Tibial nerve (tissue), 4 donors: ENCODE results near the gene EEPD1. TPM values are rescaled to one million over a fixed set of nuclear protein-coding genes. Genes with fewer than 3 reads are reported as not detected.
A peak's percentile ranks its signal among the peaks of the same experiment; 100 is the strongest.

Experiments used
- DNase-seq, 2 donors: peaks; one replicate each; pipeline ENCODE4 v3.0.0-alpha.2; 2019; ENCODE audit warnings: low spot score in 2 of 2
- H3K27ac ChIP-seq, 4 donors: fragments of 200-600 bp; sonication (generic) in 3 of 4; one replicate each; pipeline ENCODE4 v1.5.1; 2017 to 2019; ENCODE audit warnings: mild to moderate bottlenecking in 1 of 4
- H3K27me3 ChIP-seq, 2 donors: fragments of 200-600 bp; sonication (generic) in 1 of 2; one replicate each; pipeline versions ENCODE4 v1.5.1 to v1.6.0; 2017 to 2019
- H3K36me3 ChIP-seq, 3 donors: fragments of 200-600 bp; sonication (generic); one replicate each; pipeline ENCODE4 v1.5.1; 2018 to 2019
- H3K4me1 ChIP-seq, 4 donors: fragments of 200-600 bp; sonication (generic) in 3 of 4; one replicate each; pipeline ENCODE4 v1.5.1; 2017 to 2019
- H3K4me3 ChIP-seq, 4 donors: fragments of 200-600 bp; sonication (generic) in 3 of 4; one replicate each; pipeline ENCODE4 v1.5.1; 2017 to 2019; ENCODE audit warnings: mild to moderate bottlenecking in 1 of 4, moderate library complexity in 1 of 4
- H3K9me3 ChIP-seq, 4 donors: fragments of 200-600 bp; sonication (generic) in 3 of 4; one replicate each; pipeline ENCODE4 v1.5.1; 2017 to 2019
- EP300 ChIP-seq, 2 donors: sonication (generic); formaldehyde crosslinking; IDR thresholded peaks; one replicate each; pipeline ENCODE4 v1.6.1; 2017; ENCODE audit warnings: antibody characterized with exemption in 2 of 2, mild to moderate bottlenecking in 1 of 2
- POLR2A ChIP-seq, 2 donors: fragments of 450-650 bp; IDR thresholded peaks; one replicate each; pipeline ENCODE4 v1.6.1; 2017; ENCODE audit warnings: antibody characterized with exemption in 2 of 2, mild to moderate bottlenecking in 2 of 2, moderate library complexity in 2 of 2
- WGBS, 2 donors: methylation state at CpG; one replicate each; pipeline ENCODE4 v1.1.5; 2018; 5-methylcytosine and 5-hydroxymethylcytosine counted together
- total RNA-seq, 4 donors: library from RNA; depleted of rRNA; stranded (reverse); fragments of >200 nt; gene quantifications; one replicate each; pipeline ENCODE4 v1.1.0, GENCODE V29; 2016
- TF ChIP-seq, protein P1 (sequence below), 5 experiments: fragments of 200-600 bp in 3 of 5; fragments of 450-650 bp in 2 of 5; sonication (generic) in 3 of 5; IDR thresholded peaks; one replicate each; pipeline ENCODE4 v1.5.1; 2016 to 2019; ENCODE audit warnings: antibody characterized with exemption in 5 of 5, mild to moderate bottlenecking in 3 of 5, moderate library complexity in 2 of 5

The EEPD1 gene
- total RNA-seq, 4 donors from 2014 or later = 9.0 to 18.0 (median 16.5) TPM

GRCh38 chr7:36210291-36210922 is 57.4 kb downstream of the EEPD1 start:
- H3K9me3 ChIP-seq = no peaks in the 10 kb centered on the region
- 63 to 75% methylated on average over 5 of the region's 5 CpGs for WGBS, 2 donors
- no peak overlapping the region for H3K4me3 ChIP-seq
- TF ChIP-seq EP300 (IDR thresholded peaks at IDR 0.05) (no peak), POLR2A (IDR thresholded peaks at IDR 0.05) (no peak)
- TF ChIP-seq, protein P1, sequence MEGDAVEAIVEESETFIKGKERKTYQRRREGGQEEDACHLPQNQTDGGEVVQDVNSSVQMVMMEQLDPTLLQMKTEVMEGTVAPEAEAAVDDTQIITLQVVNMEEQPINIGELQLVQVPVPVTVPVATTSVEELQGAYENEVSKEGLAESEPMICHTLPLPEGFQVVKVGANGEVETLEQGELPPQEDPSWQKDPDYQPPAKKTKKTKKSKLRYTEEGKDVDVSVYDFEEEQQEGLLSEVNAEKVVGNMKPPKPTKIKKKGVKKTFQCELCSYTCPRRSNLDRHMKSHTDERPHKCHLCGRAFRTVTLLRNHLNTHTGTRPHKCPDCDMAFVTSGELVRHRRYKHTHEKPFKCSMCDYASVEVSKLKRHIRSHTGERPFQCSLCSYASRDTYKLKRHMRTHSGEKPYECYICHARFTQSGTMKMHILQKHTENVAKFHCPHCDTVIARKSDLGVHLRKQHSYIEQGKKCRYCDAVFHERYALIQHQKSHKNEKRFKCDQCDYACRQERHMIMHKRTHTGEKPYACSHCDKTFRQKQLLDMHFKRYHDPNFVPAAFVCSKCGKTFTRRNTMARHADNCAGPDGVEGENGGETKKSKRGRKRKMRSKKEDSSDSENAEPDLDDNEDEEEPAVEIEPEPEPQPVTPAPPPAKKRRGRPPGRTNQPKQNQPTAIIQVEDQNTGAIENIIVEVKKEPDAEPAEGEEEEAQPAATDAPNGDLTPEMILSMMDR (IDR thresholded peaks at IDR 0.05) = no peak
- H3K27me3 ChIP-seq = no peaks in the 10 kb centered on the region
- peak overlapping the region in 1 of 4 donors; percentile 6 for H3K27ac ChIP-seq
- no peak for DNase-seq
- H3K36me3 ChIP-seq = no peaks in the 10 kb centered on the region
- H3K4me1 ChIP-seq = peaks cover 0 to 33% (median 12%) of the 10 kb centered on the region in 4 donors

GRCh38 chr7:36214608-36215456 is 61.8 kb downstream of the EEPD1 start:
- H3K27me3 ChIP-seq = no peaks in the 10 kb centered on the region
- DNase-seq = no peak
- 59 to 64% methylated on average over 19 to 23 of the region's 23 CpGs for WGBS, 2 donors
- no peak overlapping the region for H3K27ac ChIP-seq
- H3K36me3 ChIP-seq = no peaks in the 10 kb centered on the region
- TF ChIP-seq EP300 (IDR thresholded peaks at IDR 0.05) = no peak
- TF ChIP-seq POLR2A (IDR thresholded peaks at IDR 0.05) = no peak
- TF ChIP-seq, protein P1 (IDR thresholded peaks at IDR 0.05) = no peak
- H3K4me1 ChIP-seq = peaks cover 0 to 10% (median 3%) of the 10 kb centered on the region in 4 donors
- no peak overlapping the region for H3K4me3 ChIP-seq
- no peaks in the 10 kb centered on the region for H3K9me3 ChIP-seq

DNA sequence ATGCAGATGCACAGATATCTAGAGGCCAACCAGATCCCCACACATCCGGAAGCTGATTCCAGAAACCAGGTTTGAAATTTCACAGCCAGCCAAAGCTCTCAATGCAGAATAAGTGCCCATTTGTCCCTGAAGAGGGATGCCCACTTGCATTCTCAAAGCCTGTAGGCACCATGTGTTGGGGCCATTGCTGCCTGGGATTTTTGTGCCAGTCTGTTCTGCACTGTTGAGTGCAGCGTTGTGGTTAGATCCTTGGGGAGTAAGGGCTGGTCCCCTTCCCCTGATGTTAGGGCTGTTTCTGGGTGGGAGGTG is 62.4 kb downstream of the EEPD1 start:
- TF ChIP-seq, protein P1 (IDR thresholded peaks at IDR 0.05) = no peak
- TF ChIP-seq EP300 (IDR thresholded peaks at IDR 0.05) (no peak), POLR2A (IDR thresholded peaks at IDR 0.05) (no peak)
- no peak overlapping the region for H3K27ac ChIP-seq
- no peaks in the 10 kb centered on the region for H3K36me3 ChIP-seq
- WGBS, 2 donors = 79 to 93% methylated on average over 2 of the region's 2 CpGs
- no peaks in the 10 kb centered on the region for H3K9me3 ChIP-seq
- peaks cover 0 to 4% (median under 1%) of the 10 kb centered on the region in 4 donors for H3K4me1 ChIP-seq
- no peaks in the 10 kb centered on the region for H3K27me3 ChIP-seq
- no peak for DNase-seq
- H3K4me3 ChIP-seq = no peak overlapping the region

DNA sequence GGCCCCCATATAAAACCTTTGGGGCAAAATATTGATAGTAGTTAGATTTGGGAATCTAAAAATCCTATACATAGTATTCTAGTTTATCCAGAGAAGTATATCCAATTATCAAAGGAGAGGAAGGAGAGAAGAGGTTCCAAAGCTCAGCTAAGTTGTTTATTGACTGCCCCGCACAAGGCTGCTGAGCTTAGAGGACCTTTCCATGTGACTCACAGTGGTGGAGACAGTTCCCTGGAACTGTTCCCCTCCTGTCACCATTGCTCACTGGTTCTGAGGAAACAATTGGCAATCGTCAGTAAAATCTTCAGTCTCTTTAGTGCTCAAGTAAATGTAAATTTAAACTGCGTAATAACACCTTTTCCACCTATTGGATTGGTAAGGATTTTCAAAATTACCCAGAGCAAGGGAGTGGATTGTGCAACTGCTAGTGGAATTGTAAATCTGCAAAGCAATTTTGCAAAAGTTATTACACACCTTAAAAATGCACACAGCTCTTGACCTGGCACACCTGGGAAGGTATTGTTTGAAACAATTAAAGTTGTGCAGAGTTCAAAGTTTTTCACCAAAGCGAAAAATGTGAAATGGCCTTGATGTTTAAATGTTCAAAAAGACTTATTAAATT is 63.1 kb downstream of the EEPD1 start:
- no peak for TF ChIP-seq POLR2A (IDR thresholded peaks at IDR 0.05)
- TF ChIP-seq EP300 (IDR thresholded peaks at IDR 0.05) = no peak
- TF ChIP-seq, protein P1 (IDR thresholded peaks at IDR 0.05) = no peak
- DNase-seq = no peak
- no peaks in the 10 kb centered on the region for H3K4me1 ChIP-seq
- H3K27me3 ChIP-seq = no peaks in the 10 kb centered on the region
- H3K9me3 ChIP-seq = no peaks in the 10 kb centered on the region
- 80 to 86% methylated on average over 4 of the region's 4 CpGs for WGBS, 2 donors
- H3K4me3 ChIP-seq = no peak overlapping the region
- H3K36me3 ChIP-seq = no peaks in the 10 kb centered on the region
- no peak overlapping the region for H3K27ac ChIP-seq
